Left ventricle myocardium inferior (tissue), 1 donor: Measurements from ENCODE around the gene SEC62. TPM values are rescaled to one million over a fixed set of nuclear protein-coding genes. Genes with fewer than 3 reads are reported as not detected.

Experiments used
- DNase-seq: peaks from one replicate; pipeline ENCODE4 v3.0.0-alpha.2; 2020
- H3K27ac ChIP-seq: fragments of 200-600 bp; replicated peaks from 2 replicates; pipeline ENCODE4 v1.8.0; 2021
- H3K27me3 ChIP-seq: fragments of 200-600 bp; 2 replicates; pipeline ENCODE4 v1.8.0; 2021; ENCODE audit warnings: low read depth
- H3K36me3 ChIP-seq: fragments of 200-600 bp; 2 replicates; pipeline ENCODE4 v1.8.0; 2021
- H3K4me1 ChIP-seq: fragments of 200-600 bp; 2 replicates; pipeline ENCODE4 v1.8.0; 2021
- H3K4me3 ChIP-seq: fragments of 200-600 bp; 2 replicates; pipeline ENCODE4 v1.8.0; 2021; ENCODE audit warnings: mild to moderate bottlenecking, moderate library complexity
- H3K9me3 ChIP-seq: fragments of 200-600 bp; replicated peaks from 2 replicates; pipeline ENCODE4 v1.8.0; 2021
- intact Hi-C: fragments of 100-400 bp; cut with micrococcal nuclease; formaldehyde crosslinking; loops from one replicate; pipeline ENCODE4 v1.11.0; 2022
- total RNA-seq: library from RNA; stranded (reverse); fragmentation: NEBNext Ultra II Directional; extraction: Animal tissue kit (Norgen Biotek cat#: 25700); gene quantifications from one replicate; pipeline ENCODE4 v1.2.1, GENCODE V29; 2021
- TF ChIP-seq, protein P1 (sequence below): fragments of 200-600 bp; IDR thresholded peaks from 2 replicates; pipeline ENCODE4 v1.8.0; 2021; ENCODE audit warnings: antibody characterized with exemption, mild to moderate bottlenecking, borderline replicate concordance
- donor health status: DM: no; HTN: yes; CAD: no; lungs with severe emphysema.

SEC62 gene
- total RNA-seq, 1 donor from 2014 or later = 76.5 TPM

DNA sequence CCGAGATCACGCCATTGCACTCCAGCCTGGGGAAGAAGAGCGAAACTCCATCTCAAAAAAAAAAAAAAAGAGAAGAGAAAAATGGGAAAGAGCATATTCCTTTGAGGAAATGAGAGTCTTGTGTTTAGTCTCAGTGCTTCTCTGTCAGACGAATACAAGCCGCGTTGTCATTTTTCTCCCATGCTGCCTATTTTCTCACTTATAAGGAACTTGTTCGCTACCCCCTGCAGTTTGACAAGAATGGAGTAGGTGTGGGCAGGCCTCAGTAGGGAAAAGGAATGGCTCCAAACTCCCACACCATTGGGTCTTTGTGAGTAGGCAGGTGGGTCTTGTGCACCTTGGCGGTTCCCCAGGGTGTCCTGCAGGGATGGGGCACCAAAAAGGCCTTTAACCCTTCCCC lies 77.7 kb downstream of the SEC62 start:
- H3K4me1 ChIP-seq = peaks cover under 1% of the 10 kb centered on the region
- no peaks in the 10 kb centered on the region for H3K36me3 ChIP-seq
- no peaks in the 10 kb centered on the region for H3K9me3 ChIP-seq
- TF ChIP-seq, protein P1, sequence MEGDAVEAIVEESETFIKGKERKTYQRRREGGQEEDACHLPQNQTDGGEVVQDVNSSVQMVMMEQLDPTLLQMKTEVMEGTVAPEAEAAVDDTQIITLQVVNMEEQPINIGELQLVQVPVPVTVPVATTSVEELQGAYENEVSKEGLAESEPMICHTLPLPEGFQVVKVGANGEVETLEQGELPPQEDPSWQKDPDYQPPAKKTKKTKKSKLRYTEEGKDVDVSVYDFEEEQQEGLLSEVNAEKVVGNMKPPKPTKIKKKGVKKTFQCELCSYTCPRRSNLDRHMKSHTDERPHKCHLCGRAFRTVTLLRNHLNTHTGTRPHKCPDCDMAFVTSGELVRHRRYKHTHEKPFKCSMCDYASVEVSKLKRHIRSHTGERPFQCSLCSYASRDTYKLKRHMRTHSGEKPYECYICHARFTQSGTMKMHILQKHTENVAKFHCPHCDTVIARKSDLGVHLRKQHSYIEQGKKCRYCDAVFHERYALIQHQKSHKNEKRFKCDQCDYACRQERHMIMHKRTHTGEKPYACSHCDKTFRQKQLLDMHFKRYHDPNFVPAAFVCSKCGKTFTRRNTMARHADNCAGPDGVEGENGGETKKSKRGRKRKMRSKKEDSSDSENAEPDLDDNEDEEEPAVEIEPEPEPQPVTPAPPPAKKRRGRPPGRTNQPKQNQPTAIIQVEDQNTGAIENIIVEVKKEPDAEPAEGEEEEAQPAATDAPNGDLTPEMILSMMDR = no peak
- intact Hi-C loops = no loop called here
- no peak for DNase-seq
- no peak overlapping the region for H3K27ac ChIP-seq
- H3K4me3 ChIP-seq = no peak overlapping the region
- peaks cover 39% of the 10 kb centered on the region for H3K27me3 ChIP-seq

- Histone ChIP-seq H3K27me3 (peaks cover 34% of the 10 kb centered on the region), H3K4me3 (no peak overlapping the region), H3K36me3 (no peaks in the 10 kb centered on the region), H3K27ac (no peak overlapping the region), H3K9me3 (no peaks in the 10 kb centered on the region), H3K4me1 (peaks cover 6% of the 10 kb centered on the region)
- intact Hi-C loops = no loop called here
- no peak for DNase-seq
- TF ChIP-seq, protein P1 = no peak
Observed at GRCh38 chr3:170044795-170045244, 78.2 kb downstream of the SEC62 start.

DNA sequence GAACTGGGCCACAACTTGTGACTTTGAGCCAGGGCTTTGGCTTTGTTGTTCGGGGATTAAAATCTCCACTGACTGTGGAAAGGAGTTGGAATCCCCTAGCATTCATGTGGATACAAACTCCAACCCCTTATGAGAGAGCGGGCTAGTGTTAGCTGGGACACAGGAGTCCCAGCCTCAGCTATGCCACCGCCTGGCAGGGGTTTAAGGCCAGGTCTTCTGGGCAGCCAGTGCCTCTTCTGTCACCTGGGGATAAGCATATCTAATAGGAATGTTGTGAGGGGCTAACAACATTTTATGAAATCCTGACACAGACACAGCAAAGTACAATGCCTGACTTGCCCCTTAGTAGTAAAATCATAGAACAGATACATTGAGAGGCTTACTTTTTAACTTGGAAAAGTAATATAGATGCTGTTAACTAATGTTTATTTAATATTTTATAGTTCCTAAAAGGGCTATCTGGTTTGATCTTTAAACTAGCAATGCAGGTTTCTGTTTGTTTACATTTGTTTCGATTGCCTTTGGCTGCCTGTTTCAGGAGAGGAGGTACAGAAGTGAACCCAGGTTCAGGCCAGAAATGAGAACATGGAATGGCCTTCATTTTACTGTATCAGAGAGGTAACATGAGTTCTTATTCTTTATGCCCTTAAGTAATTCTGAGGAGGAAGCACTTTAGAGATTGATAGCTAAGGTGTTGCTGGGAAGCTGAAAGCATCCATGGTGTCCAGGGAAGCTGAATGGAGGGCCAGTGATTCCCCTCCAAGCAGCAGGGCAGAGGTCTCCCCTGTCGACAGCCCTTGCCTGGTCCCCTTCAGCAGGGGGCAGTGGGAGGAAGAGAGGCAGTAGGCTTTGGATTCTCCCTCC lies 79.9 kb downstream of the SEC62 start:
- Histone ChIP-seq H3K27ac (no peak overlapping the region), H3K27me3 (peaks cover 25% of the 10 kb centered on the region), H3K4me3 (no peak overlapping the region), H3K4me1 (peaks cover 10% of the 10 kb centered on the region), H3K9me3 (no peaks in the 10 kb centered on the region), H3K36me3 (no peaks in the 10 kb centered on the region)
- DNase-seq = no peak
- TF ChIP-seq, protein P1 = no peak
- intact Hi-C loops = no loop called here

GRCh38 chr3:170047133-170047404 lies 80.5 kb downstream of the SEC62 start:
- intact Hi-C loops = no loop called here

More at GRCh38 chr3:170047133-170047404, 80.5 kb downstream of the SEC62 start:
- H3K36me3 ChIP-seq = no peaks in the 10 kb centered on the region
- no peaks in the 10 kb centered on the region for H3K9me3 ChIP-seq
- peaks cover 10% of the 10 kb centered on the region for H3K4me1 ChIP-seq
- DNase-seq = no peak
- TF ChIP-seq, protein P1 = no peak
- no peak overlapping the region for H3K4me3 ChIP-seq
- H3K27ac ChIP-seq = no peak overlapping the region
- H3K27me3 ChIP-seq = peaks cover 19% of the 10 kb centered on the region

Other genes starting within 250 kb of the SEC62 start
- gene TERC, start 201.7 kb upstream of the SEC62 start, total RNA-seq = 3.8 TPM
- 0.55 TPM for gene ACTRT3, start 197.2 kb upstream of the SEC62 start, total RNA-seq
- gene MYNN, start 193.4 kb upstream of the SEC62 start, total RNA-seq = 12.4 TPM
- gene LRRIQ4, start 153.9 kb upstream of the SEC62 start, total RNA-seq = not detected
- 1.6 TPM for gene LRRC34, start 153.9 kb upstream of the SEC62 start, total RNA-seq
- not detected for gene LRRC31, start 96.9 kb upstream of the SEC62 start, total RNA-seq
- gene SAMD7, start 55.2 kb upstream of the SEC62 start, total RNA-seq = not detected
- gene GPR160, start 71.2 kb downstream of the SEC62 start, total RNA-seq = 0.99 TPM
- 53.1 TPM for gene PHC3, start 214.9 kb downstream of the SEC62 start, total RNA-seq